CD4-positive, alpha-beta T cell (primary cell): Measurements from ENCODE around the gene SFPQ. TPM values are rescaled to one million over a fixed set of nuclear protein-coding genes. Genes with fewer than 3 reads are reported as not detected.
"Not testable (repeated sequence)": the region's sequence is repeated elsewhere in the genome, so short reads cannot be mapped to it uniquely, and the experiment has no call there.

ENCODE experiments used
- ATAC-seq: fragments of 200-7000 bp; cut with Tn5 transposase; one replicate; pipeline ENCODE4 v1.10.0; 2022; ENCODE audit warnings: mild to moderate bottlenecking; ENCODE audit not compliant: poor library complexity
- CTCF ChIA-PET: fragments of 350-600 bp; sonication (Branson Sonifier 250); formaldehyde crosslinking; loops from one replicate; lab custom pipeline; 2021; ENCODE audit warnings: antibody characterized with exemption, inconsistent platforms; lab: Charles Lee
- POLR2A ChIA-PET: fragments of 350-600 bp; sonication (Branson Sonifier 250); formaldehyde crosslinking; loops from one replicate; lab custom pipeline; 2021; ENCODE audit warnings: antibody characterized with exemption, inconsistent platforms; lab: Charles Lee
- DNase-seq, 14 experiments: peaks; one replicate each; pipeline ENCODE4 v3.0.0-alpha.2; 2013 to 2020; ENCODE audit warnings: mixed read lengths in 2 of 14
- H3K27ac ChIP-seq, 2 donors: one replicate each; pipeline versions ENCODE4 v1.5.1 to v1.7.0; 2013; ENCODE audit warnings: low read length in 2 of 2, low read depth in 1 of 2, mild to moderate bottlenecking in 1 of 2
- H3K27me3 ChIP-seq, 2 experiments: 1 replicate in 1 of 2; 2 replicates in 1 of 2; pipeline versions ENCODE4 v1.6.1 to v1.7.0; 2013; ENCODE audit warnings: low read length in 2 of 2, control low read depth in 1 of 2, mild to moderate bottlenecking in 1 of 2, moderate library complexity in 1 of 2; ENCODE audit not compliant: insufficient read depth in 2 of 2, control insufficient read depth in 1 of 2
- H3K36me3 ChIP-seq: one replicate; pipeline ENCODE4 v1.6.1; 2013; ENCODE audit warnings: low read length, control low read depth; ENCODE audit not compliant: insufficient read depth
- H3K4me1 ChIP-seq: one replicate; pipeline ENCODE4 v1.6.1; 2013; ENCODE audit warnings: low read length, control low read depth; ENCODE audit not compliant: insufficient read depth
- H3K4me3 ChIP-seq: one replicate; pipeline ENCODE4 v1.5.1; 2013; ENCODE audit warnings: mild to moderate bottlenecking, low read length, moderate library complexity
- H3K9me3 ChIP-seq, 2 experiments: 1 replicate in 1 of 2; 2 replicates in 1 of 2; pipeline versions ENCODE4 v1.6.1 to v1.7.0; 2013; ENCODE audit warnings: low read length in 2 of 2, mild to moderate bottlenecking in 2 of 2, control low read depth in 1 of 2, moderate library complexity in 1 of 2; ENCODE audit not compliant: control insufficient read depth in 1 of 2, insufficient read depth in 1 of 2
- H3K27ac Mint-ChIP-seq: one replicate; pipeline ENCODE4 v1.8.0; 2020; ENCODE audit warnings: mixed read lengths
- H3K27me3 Mint-ChIP-seq: one replicate; pipeline ENCODE4 v1.8.0; 2021; ENCODE audit warnings: mixed read lengths
- H3K36me3 Mint-ChIP-seq: one replicate; pipeline ENCODE4 v1.8.0; 2021; ENCODE audit warnings: low read depth, mixed read lengths
- H3K4me1 Mint-ChIP-seq: one replicate; pipeline ENCODE4 v1.8.0; 2021; ENCODE audit warnings: low read depth, mixed read lengths
- H3K4me3 Mint-ChIP-seq: one replicate; pipeline ENCODE4 v1.8.0; 2020; ENCODE audit warnings: mild to moderate bottlenecking, mixed read lengths
- H3K9me3 Mint-ChIP-seq: one replicate; pipeline ENCODE4 v1.8.0; 2020; ENCODE audit warnings: mixed read lengths
- CTCF ChIP-seq: fragments of 200-600 bp; IDR thresholded peaks from one replicate; pipeline ENCODE4 v1.8.0; 2022; ENCODE audit warnings: antibody characterized with exemption, mild to moderate bottlenecking
- intact Hi-C, 2 experiments: fragments of 100-400 bp; cut with DNase I in 1 of 2; cut with micrococcal nuclease in 1 of 2; formaldehyde crosslinking; loops; one replicate each; pipeline versions ENCODE4 v1.15.1 to v1.9.0; 2023 to 2025; cut with DNase I, micrococcal nuclease
- polyA plus RNA-seq, 2 donors: library from polyadenylated mRNA; unstranded; fragments of 120-200 nt; gene quantifications; one replicate each; pipeline ENCODE4 v1.2.1, GENCODE V29; 2013
- total RNA-seq, 174 experiments: library from RNA in 2 of 174; stranded (reverse) in 2 of 174; gene quantifications; one replicate each; pipeline ENCODE4 v1.2.3 and lab custom pipeline; 2021 to 2026

Gene SFPQ
- total RNA-seq (100 to 1,000 TPM; 766 to 767 TPM), total RNA-seq (lab: John Stamatoyannopoulos, UW) (334 to 1,858 (median 650) reads per million in 172 experiments)
- polyA plus RNA-seq (2013, experiment 1 of 2) = 282 TPM
- polyA plus RNA-seq (2013, experiment 2 of 2) = 445 TPM

GRCh38 chr1:35192853-35193664, at the start of gene SFPQ:
Gene SFPQ (minus strand): TSS chr1:35193145. CDS start chr1:35193049, 96 bp downstream.
- H3K4me1 Mint-ChIP-seq = peaks cover 53% of the 10 kb centered on the region
- ATAC-seq (peak; percentile 88), DNase-seq (peak; percentile 95 to 99 (median 97))
- CTCF ChIA-PET = interaction anchor here (0.7 kb wide), 1 partner anchor 9 kb away, joined by 3 read pairs; no protein-coding TSS in a partner anchor
- POLR2A ChIA-PET = interaction anchor here (0.7 to 1.6 kb wide), 19 partner anchors 9 to 1031 kb away, joined by 3 to 14 read pairs (median 5); partner anchors contain the start of genes AGO3, CLSPN, KIAA0319L and NCDN
- no peaks in the 10 kb centered on the region for H3K27me3 Mint-ChIP-seq
- peak within 1 kb of the TSS; percentile 98 to 99 for H3K27ac ChIP-seq
- peak within 1 kb of the TSS; percentile 97 for H3K27ac Mint-ChIP-seq
- H3K9me3 ChIP-seq = no peaks in the 10 kb centered on the region
- H3K4me3 ChIP-seq = peak within 1 kb of the TSS; percentile 95
- H3K36me3 ChIP-seq = peaks cover 34% of the 10 kb centered on the region
- intact Hi-C loops = loop anchor here (1.0 to 10.0 kb wide), 8 partner anchors 75 to 572 kb away; partner anchors contain the start of genes CLSPN (in 1 of the 2), KIAA0319L (in 1 of the 2), NCDN (in 1 of the 2) and PSMB2 (in 1 of the 2)
- peaks cover 48% of the 10 kb centered on the region for H3K36me3 Mint-ChIP-seq
- H3K4me3 Mint-ChIP-seq = peak within 1 kb of the TSS; percentile 97
- TF ChIP-seq CTCF = no peak
- peaks cover 32% of the 10 kb centered on the region for H3K4me1 ChIP-seq
- H3K9me3 Mint-ChIP-seq = no peaks in the 10 kb centered on the region
- no peaks in the 10 kb centered on the region for H3K27me3 ChIP-seq

GRCh38 chr1:35236772-35237171, 43.8 kb upstream of the SFPQ start:
- H3K27ac Mint-ChIP-seq, ATAC-seq, intact Hi-C loops, H3K9me3 Mint-ChIP-seq, H3K27ac ChIP-seq, H3K4me1 ChIP-seq, H3K36me3 ChIP-seq, POLR2A ChIA-PET, DNase-seq, H3K27me3 ChIP-seq, H3K4me1 Mint-ChIP-seq, H3K4me3 Mint-ChIP-seq, H3K36me3 Mint-ChIP-seq, H3K9me3 ChIP-seq, H3K4me3 ChIP-seq, CTCF ChIA-PET, H3K27me3 Mint-ChIP-seq: not testable (repeated sequence)

- POLR2A ChIA-PET = interaction anchor here (1.1 kb wide), 1 partner anchor 11 kb away, joined by 3 read pairs; no protein-coding TSS in a partner anchor
- TF ChIP-seq CTCF = no peak
- no peaks in the 10 kb centered on the region for H3K4me1 Mint-ChIP-seq
- no peak overlapping the region for H3K27ac ChIP-seq
- no peak for DNase-seq
- H3K27me3 ChIP-seq = no peaks in the 10 kb centered on the region
- no peaks in the 10 kb centered on the region for H3K9me3 ChIP-seq
- no peak overlapping the region for H3K4me3 Mint-ChIP-seq
- CTCF ChIA-PET = interaction anchor here (0.6 kb wide), 1 partner anchor 180 kb away, joined by 3 read pairs; no protein-coding TSS in a partner anchor
- intact Hi-C loops = no loop called here
- no peak for ATAC-seq
- no peaks in the 10 kb centered on the region for H3K27me3 Mint-ChIP-seq
- no peaks in the 10 kb centered on the region for H3K9me3 Mint-ChIP-seq
- H3K4me1 ChIP-seq = no peaks in the 10 kb centered on the region
- H3K4me3 ChIP-seq = no peak overlapping the region
- no peaks in the 10 kb centered on the region for H3K36me3 ChIP-seq
- H3K27ac Mint-ChIP-seq = no peak overlapping the region
- no peaks in the 10 kb centered on the region for H3K36me3 Mint-ChIP-seq
Observed at GRCh38 chr1:35231287-35231686, 38.3 kb upstream of the SFPQ start.
